WTC11 (cell line): Measurements from ENCODE around the gene PPP2R5E.

ENCODE experiments used
- CTCF ChIP-seq: fragments of 200-600 bp; IDR thresholded peaks from 2 replicates; pipeline ENCODE4 v1.8.0; 2022; ENCODE audit warnings: antibody characterized with exemption
- MAX ChIP-seq: sonication (generic); formaldehyde crosslinking; IDR thresholded peaks from 2 replicates; pipeline ENCODE4 v1.8.0; 2022; ENCODE audit warnings: mild to moderate bottlenecking, missing genetic modification reagents
- USF1 ChIP-seq: sonication (generic); formaldehyde crosslinking; IDR thresholded peaks from 2 replicates; pipeline ENCODE4 v1.8.0; 2022; ENCODE audit warnings: mild to moderate bottlenecking, missing genetic modification reagents
- ZNF423 ChIP-seq: fragments of 250-450 bp; sonication (Bioruptor Pico); IDR thresholded peaks from 2 replicates; pipeline ENCODE4 v2.1.2; 2022; ENCODE audit warnings: mild to moderate bottlenecking, moderate library complexity

GRCh38 chr14:63401646-63402045 is 141.5 kb downstream of the PPP2R5E start:
- no peak for TF ChIP-seq USF1 (CRISPR knock-in tag)
- TF ChIP-seq CTCF = no peak
- no peak for TF ChIP-seq ZNF423 (CRISPR knock-in tag)
- TF ChIP-seq MAX (CRISPR knock-in tag) = no peak
